SKM-1 treated with dmso at 0.1 percent for 144 hours (cell line): Measurements from ENCODE around the gene ZNF20.

Experiments used
- DNase-seq: peaks from one replicate; lab custom pipeline; 2025; ENCODE audit not compliant: unreplicated experiment; lab: John Stamatoyannopoulos, UW

Gene ZNF20

GRCh38 chr19:12139885-12140544 is at the start of gene ZNF20:
Gene ZNF20, minus strand, starts transcription at chr19:12140350. Its CDS starts 168 bp downstream, at chr19:12140182.
- peak; percentile 89 for DNase-seq

GRCh38 chr19:12187625-12188024 is 47.5 kb upstream of the ZNF20 start:
- DNase-seq = no peak

DNA sequence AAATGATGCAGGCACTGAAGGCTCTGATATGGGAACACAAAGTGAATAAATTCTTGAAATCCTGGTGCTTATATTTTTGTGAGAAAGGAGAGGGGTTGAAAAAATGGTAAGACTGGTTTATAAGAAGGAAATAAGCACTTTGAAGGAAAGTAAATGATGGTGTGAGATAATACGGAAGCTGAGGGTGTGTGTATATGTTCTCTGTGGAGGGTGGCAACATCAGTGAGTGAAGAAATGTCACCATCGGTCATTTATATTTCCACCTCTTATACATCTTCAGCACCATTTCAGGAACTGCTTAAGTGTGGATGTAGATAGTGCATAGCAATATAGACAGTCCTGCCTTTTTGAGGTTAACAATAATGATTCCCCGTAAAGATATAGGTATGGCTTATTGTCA is 40.2 kb upstream of the ZNF20 start:
- DNase-seq = no peak

GRCh38 chr19:12166626-12167025 is 26.5 kb upstream of the ZNF20 start:
- no peak for DNase-seq

GRCh38 chr19:12163826-12164225 is 23.7 kb upstream of the ZNF20 start:
- no peak for DNase-seq

DNA sequence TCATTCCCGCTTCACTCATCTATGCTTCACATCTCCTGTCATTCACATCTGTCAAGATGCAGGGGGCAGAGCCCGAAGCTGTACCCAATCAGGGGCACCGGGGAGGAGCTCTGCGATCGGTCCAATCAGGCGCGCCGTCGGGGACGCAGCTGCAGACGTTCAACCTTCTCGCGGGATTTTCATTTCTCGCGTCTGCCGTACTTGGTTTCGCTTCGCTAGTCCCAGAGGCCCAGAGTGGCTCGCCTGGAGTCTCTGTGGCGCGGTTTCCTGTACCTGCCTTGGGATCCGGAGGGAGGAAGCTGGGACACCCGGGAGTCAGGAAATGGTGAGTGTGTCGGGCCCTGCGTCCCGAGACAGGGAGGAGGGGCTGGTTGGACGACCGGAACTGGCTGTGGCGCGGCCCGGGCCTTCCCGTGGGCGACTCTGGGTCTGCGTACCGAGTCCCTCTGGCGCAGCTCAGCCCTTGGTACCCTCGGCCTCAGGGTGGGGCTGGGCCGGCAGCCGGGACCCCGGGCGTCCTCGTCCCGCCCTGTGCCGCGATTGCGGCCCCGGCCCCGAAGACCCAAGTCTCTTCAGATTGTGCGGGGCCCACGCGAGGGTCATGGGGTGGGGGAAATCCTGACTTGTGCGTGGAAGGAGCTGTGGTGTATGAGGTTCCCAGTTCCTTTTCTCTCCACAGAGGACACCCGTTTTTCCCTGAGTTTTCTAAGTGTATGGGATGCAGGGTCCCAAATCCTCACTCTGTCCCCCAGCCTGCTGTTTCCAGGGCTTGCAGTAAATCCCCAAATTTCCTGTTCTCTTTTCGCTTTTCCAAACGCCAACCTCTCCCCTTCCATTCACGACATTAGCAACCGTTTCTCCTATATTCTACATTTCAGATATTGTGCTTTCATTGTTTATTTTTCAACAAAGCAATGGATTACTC is 23.0 kb upstream of the ZNF20 start, which contains the start of gene ZNF136:
Gene ZNF136 (plus strand): TSS at position 215 of the 925 bp plus-strand sequence. CDS start 108 bp downstream, at position 323.
- peak; percentile 92 for DNase-seq

GRCh38 chr19:12162513-12162881 is 22.3 kb upstream of the ZNF20 start:
- DNase-seq = no peak

GRCh38 chr19:12159773-12160414 is 19.7 kb upstream of the ZNF20 start:
- no peak for DNase-seq

DNA sequence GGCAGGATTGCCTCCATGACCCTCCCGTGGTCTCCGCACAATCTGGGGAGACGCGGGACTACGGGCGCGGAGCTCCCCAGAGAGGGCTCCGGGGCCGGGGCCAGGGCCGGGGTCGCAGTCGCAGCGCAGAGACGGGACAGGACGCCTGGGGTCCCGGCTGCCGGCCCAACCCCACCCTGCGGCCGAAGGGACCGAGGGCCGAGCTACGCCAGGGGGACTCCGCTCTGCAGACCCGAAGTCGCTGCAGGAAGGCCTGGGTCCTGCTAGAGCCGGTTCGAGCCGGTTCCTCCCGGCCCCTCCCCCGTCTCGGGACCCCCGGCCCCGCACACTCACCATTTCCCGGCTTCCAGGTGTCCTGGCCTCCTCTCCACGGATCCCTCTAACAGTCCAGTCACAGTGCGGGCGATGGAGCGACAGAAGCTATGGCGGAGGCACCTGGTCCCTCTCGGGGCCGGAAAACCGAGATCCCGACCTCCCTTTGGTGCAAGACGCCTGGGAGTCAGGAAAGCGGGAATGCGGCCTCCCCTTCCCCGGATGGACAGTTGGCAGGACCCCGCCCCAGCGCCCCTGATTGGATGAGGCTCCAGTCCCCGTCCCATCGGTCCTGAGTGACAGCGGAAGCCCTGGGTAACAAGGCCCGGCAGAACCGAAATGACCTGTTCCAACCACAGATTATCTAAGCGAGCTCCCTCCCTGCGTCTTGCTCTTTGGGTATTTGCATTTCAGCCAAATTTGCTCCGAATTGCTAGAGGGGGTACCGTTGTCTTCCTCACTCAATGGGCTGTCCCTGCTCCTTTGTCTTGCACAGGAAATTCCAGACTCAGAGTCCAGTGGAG is 16.3 kb upstream of the ZNF20 start, which contains the start of gene ZNF625:
Gene ZNF625 (minus strand): TSS at position 512 of the 836 bp plus-strand sequence. CDS start 176 bp downstream, at position 336.
- DNase-seq = peak; percentile 39

DNA sequence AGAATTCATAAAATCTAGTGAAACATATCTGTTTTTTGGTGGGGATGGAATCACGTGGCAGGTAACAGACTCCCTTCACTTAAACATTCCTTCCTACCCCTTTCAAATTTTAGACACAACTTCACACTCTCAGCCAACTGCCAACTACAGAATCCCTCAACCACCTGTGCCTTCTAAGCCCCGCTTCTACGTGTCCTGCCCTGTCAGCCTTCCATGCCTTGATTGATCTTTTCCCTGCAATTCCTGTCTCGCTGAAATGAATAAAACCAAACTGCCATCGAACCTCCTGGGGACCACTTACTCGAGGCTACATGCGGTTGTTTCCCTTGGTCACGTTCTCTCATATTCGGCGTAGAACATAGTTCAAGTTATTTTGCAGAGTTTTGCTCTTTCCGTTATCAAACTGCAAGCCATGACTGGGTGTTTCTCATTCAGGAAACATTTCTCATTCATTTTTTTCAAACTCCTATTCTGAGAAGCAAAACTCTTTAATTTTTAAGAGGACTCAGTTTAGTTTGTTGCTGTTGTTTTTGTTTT is 15.2 kb upstream of the ZNF20 start:
- DNase-seq = no peak

DNA sequence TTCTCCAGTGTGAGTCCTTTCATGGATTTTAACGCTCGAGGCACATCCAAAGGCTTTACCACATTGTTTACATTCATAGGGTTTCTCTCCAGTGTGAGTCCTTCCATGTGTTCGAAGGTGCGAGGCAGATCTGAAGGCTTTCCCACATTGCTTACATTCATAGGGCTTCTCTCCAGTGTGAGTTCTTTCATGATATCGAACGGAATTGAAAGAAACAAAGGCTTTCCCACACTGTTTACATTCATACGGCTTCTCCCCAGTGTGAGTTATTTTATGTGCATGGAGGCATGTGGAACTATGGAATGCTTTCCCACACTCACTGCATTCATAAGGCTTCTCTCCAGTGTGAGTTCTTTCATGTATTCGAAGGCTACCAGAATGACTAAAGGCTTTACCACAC is 5.2 kb upstream of the ZNF20 start:
- no peak for DNase-seq

DNA sequence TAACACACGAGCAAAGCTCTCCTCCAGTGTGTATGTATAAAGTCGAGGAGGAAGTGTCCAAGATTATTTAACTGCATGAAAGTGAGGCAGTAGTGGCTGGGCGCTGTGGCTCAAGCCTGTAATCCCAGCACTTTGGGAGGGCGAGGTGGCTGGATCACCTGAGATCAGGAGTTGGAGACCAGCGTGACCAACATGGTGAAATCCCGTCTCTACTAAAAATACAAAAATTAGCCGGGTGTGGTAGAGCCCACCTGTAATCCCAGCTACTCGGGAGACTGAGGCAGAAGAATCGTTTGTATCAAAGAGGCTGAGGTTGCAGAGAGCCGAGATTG is 1.2 kb upstream of the ZNF20 start:
- DNase-seq = no peak

GRCh38 chr19:12140545-12141404 is 625 bp upstream of the ZNF20 start:
- DNase-seq = peak; percentile 85

- no peak for DNase-seq
Observed at GRCh38 chr19:12139269-12139668, 881 bp downstream of the ZNF20 start.

GRCh38 chr19:12137221-12137940 is 2.8 kb downstream of the ZNF20 start:
- DNase-seq = peak; percentile 6

- no peak for DNase-seq
Observed at GRCh38 chr19:12133069-12133468, 7.1 kb downstream of the ZNF20 start.

DNA sequence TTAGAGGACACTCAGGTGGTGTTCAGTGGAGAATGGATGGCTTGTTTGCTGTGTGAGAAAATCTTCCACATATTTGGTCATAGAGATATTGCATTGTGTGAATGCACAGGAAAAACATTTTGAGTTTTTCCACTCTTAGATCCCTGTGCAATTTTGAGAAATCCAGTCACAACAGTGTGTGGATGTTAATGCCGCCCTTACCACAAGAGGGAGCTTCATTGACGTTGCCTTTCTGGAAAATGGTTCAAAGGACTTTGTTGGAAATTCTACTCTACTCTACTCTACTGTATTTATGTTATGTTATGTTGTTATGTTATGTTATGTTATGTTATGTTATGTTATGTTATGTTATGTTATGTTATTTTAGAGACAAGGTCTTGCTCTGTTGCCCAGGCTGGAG is 13.4 kb downstream of the ZNF20 start:
- peak; percentile 40 for DNase-seq

- DNase-seq = no peak
Observed at GRCh38 chr19:12117201-12117970, 22.8 kb downstream of the ZNF20 start.
